Measurements from ENCODE around the gene SUGT1. TPM values are rescaled to one million over a fixed set of nuclear protein-coding genes. Genes with fewer than 3 reads are reported as not detected.

The SUGT1 gene
- total RNA-seq, 2 donors from 2014 or later, result 34.4 to 47.8 TPM

DNA sequence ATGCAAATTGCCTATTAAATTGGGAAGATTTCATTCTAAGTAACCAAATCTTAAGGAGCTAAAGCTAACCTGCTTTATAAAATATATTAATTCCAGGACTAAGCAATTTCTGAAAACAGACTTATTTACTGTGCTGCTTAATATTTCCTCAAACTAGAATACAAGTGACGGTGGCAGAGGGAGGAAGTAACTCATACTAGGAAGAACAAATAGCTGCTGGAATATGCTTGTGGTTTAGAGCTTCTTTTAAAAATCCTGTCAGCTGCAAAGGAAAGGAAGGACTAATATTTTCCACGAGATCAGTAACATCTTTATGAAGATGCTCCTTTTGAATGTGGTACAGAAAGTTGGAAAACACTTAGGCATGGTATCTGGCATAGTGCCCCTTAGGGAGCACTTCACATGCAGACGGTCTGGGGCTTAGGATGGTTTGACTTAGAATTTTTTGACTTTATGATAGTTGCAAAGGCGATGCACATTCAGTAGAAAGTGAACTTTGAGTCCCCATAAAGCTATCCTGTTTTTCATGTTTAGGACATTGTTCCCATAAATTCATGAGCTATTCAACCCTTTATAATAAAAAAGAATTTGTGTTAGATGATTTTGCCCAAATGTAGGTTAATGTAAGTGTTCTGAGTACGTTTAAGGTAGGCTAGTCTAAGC is 13.8 kb upstream of the SUGT1 start:
- H3K27ac ChIP-seq, result no peak overlapping the region
- H3K27me3 ChIP-seq (replicated peaks; ENCODE audit: insufficient read depth), result no peaks in the 10 kb centered on the region
- H3K9me3 ChIP-seq, result no peaks in the 10 kb centered on the region
- 71% methylated on average over 5 of the region's 5 CpGs for WGBS
- no peaks in the 10 kb centered on the region for H3K36me3 ChIP-seq
- no peak for DNase-seq (ENCODE audit: low spot score)
- no peak overlapping the region for H3K4me3 ChIP-seq
- TF ChIP-seq POLR2AphosphoS5 (IDR thresholded peaks at IDR 0.05) (no peak), POLR2A (IDR thresholded peaks at IDR 0.05) (no peak)
- TF ChIP-seq, protein P1, sequence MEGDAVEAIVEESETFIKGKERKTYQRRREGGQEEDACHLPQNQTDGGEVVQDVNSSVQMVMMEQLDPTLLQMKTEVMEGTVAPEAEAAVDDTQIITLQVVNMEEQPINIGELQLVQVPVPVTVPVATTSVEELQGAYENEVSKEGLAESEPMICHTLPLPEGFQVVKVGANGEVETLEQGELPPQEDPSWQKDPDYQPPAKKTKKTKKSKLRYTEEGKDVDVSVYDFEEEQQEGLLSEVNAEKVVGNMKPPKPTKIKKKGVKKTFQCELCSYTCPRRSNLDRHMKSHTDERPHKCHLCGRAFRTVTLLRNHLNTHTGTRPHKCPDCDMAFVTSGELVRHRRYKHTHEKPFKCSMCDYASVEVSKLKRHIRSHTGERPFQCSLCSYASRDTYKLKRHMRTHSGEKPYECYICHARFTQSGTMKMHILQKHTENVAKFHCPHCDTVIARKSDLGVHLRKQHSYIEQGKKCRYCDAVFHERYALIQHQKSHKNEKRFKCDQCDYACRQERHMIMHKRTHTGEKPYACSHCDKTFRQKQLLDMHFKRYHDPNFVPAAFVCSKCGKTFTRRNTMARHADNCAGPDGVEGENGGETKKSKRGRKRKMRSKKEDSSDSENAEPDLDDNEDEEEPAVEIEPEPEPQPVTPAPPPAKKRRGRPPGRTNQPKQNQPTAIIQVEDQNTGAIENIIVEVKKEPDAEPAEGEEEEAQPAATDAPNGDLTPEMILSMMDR (IDR thresholded peaks at IDR 0.05), result no peak
- intact Hi-C loops (cut with DNase I), result no loop called here
- H3K4me1 ChIP-seq (replicated peaks), result no peaks in the 10 kb centered on the region

DNA sequence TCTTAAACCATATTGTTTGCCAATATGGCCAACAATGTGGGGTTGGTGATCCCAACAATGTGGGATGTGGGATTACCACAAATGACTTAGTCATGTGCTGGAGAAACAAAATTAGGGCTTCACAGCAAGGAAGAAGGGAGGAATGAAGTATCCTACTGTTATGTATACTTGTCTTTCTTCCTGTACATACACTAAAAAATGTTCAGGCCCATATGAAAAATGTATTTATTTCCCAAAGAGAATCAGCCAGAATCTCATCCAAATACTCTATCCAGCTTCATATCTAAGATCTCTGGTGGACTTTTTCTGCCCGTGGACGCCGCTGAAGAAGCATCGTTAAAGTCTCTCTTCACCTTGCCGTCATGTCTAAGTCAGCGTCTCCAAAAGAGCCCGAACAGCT is 10.5 kb upstream of the SUGT1 start, which contains the start of gene HNRNPA1L2:
Gene HNRNPA1L2 (plus strand): TSS at position 301 of the 400 bp plus-strand sequence. CDS start 62 bp downstream, at position 363.
- no peak within 1 kb of the TSS for H3K27ac ChIP-seq
- no peaks in the 10 kb centered on the region for H3K9me3 ChIP-seq
- TF ChIP-seq, protein P1 (IDR thresholded peaks at IDR 0.05), result no peak
- TF ChIP-seq POLR2AphosphoS5 (IDR thresholded peaks at IDR 0.05), result no peak
- TF ChIP-seq POLR2A (IDR thresholded peaks at IDR 0.05), result no peak
- H3K4me3 ChIP-seq, result no peak within 1 kb of the TSS
- intact Hi-C loops (cut with DNase I), result no loop called here
- 96% methylated on average over 7 of the region's 7 CpGs for WGBS
- no peaks in the 10 kb centered on the region for H3K36me3 ChIP-seq
- DNase-seq (ENCODE audit: low spot score), result no peak
- H3K27me3 ChIP-seq (replicated peaks; ENCODE audit: insufficient read depth), result no peaks in the 10 kb centered on the region
- H3K4me1 ChIP-seq (replicated peaks), result no peaks in the 10 kb centered on the region

DNA sequence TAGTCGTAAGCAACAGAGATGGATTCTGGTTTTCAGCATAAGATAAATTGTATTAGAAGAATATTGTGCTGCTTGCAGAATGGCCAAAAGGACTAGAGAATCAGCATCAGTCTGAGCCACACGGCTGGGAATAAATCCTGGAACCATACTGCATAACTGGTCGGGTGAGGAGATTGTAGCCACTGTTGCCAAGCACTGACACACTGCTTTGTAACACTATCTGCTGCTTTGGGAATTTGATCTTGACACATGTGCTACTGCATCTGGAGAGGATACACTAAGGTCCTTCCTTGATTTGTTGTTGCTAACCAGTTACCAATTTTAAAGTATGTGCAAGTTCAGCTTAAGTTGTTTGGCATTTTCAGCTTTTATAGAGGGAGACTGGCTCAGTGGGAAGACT is 8.5 kb upstream of the SUGT1 start:
- DNase-seq (ENCODE audit: low spot score), result no peak
- Histone ChIP-seq H3K27me3 (replicated peaks; ENCODE audit: insufficient read depth) (no peaks in the 10 kb centered on the region), H3K27ac (no peak overlapping the region), H3K4me1 (replicated peaks) (no peaks in the 10 kb centered on the region), H3K9me3 (no peaks in the 10 kb centered on the region), H3K36me3 (no peaks in the 10 kb centered on the region), H3K4me3 (no peak overlapping the region)
- 41% methylated on average over 3 of the region's 3 CpGs for WGBS
- intact Hi-C loops (cut with DNase I), result no loop called here
- TF ChIP-seq POLR2A (IDR thresholded peaks at IDR 0.05) (no peak), POLR2AphosphoS5 (IDR thresholded peaks at IDR 0.05) (no peak)
- TF ChIP-seq, protein P1 (IDR thresholded peaks at IDR 0.05), result no peak

DNA sequence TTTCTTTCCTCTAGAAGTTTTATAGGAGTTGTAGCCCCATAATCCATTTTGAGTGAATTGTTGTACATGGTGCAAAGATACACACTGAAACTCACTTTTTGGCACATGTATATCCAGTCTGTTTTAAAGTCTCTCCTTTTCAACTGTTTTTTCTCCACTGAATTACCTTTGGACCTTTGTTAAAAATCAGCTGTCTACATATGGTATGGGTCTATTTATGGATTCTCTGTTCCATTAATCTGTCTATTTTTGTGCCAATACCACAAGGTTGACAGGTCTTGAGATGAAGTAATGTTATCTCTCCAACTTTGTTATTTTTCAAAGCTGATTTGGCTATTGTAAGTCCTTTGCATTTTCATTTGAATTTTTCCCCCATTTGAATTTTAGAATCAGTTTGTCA is 5.7 kb upstream of the SUGT1 start:
- Histone ChIP-seq H3K9me3 (no peaks in the 10 kb centered on the region), H3K4me3 (no peak overlapping the region), H3K27me3 (replicated peaks; ENCODE audit: insufficient read depth) (no peaks in the 10 kb centered on the region), H3K36me3 (no peaks in the 10 kb centered on the region), H3K27ac (no peak overlapping the region), H3K4me1 (replicated peaks) (no peaks in the 10 kb centered on the region)
- no peak for DNase-seq (ENCODE audit: low spot score)
- intact Hi-C loops (cut with DNase I), result no loop called here
- no peak for TF ChIP-seq POLR2AphosphoS5 (IDR thresholded peaks at IDR 0.05)
- TF ChIP-seq POLR2A (IDR thresholded peaks at IDR 0.05), result no peak

DNA sequence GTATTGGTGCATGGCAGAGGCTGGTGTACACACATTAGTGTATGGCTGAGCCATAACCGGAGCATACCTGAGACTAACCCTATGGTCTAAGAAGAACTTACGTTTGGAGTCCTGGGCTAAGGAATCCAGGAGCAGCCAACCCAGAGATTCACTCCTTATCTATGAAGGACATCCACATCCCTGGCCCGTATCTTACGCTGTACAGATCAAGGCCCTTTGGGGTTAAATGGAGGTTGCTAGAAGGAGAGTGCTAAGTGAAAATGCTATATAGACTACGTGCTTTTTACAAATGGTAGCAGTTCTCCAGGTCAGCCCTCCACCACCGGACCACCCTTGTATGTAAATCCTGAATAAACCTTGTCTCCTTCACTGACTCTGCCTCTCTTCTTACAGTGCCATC is 1.9 kb upstream of the SUGT1 start:
- no peaks in the 10 kb centered on the region for H3K36me3 ChIP-seq
- no peak for DNase-seq (ENCODE audit: low spot score)
- peaks cover 12% of the 10 kb centered on the region for H3K4me1 ChIP-seq (replicated peaks)
- H3K27me3 ChIP-seq (replicated peaks; ENCODE audit: insufficient read depth), result no peaks in the 10 kb centered on the region
- H3K4me3 ChIP-seq, result no peak overlapping the region
- TF ChIP-seq POLR2A (IDR thresholded peaks at IDR 0.05) (no peak), POLR2AphosphoS5 (IDR thresholded peaks at IDR 0.05) (no peak)
- TF ChIP-seq, protein P1 (IDR thresholded peaks at IDR 0.05), result no peak
- no peak overlapping the region for H3K27ac ChIP-seq
- no peaks in the 10 kb centered on the region for H3K9me3 ChIP-seq
- intact Hi-C loops (cut with DNase I), result loop anchor here (5.0 to 10.0 kb wide), 3 partner anchors 33 to 193 kb away; partner anchors contain the start of gene CKAP2
- WGBS, result 67% methylated on average over 6 of the region's 6 CpGs
